Measurements from ENCODE around the gene AK5.

- TF ChIP-seq, protein P1, sequence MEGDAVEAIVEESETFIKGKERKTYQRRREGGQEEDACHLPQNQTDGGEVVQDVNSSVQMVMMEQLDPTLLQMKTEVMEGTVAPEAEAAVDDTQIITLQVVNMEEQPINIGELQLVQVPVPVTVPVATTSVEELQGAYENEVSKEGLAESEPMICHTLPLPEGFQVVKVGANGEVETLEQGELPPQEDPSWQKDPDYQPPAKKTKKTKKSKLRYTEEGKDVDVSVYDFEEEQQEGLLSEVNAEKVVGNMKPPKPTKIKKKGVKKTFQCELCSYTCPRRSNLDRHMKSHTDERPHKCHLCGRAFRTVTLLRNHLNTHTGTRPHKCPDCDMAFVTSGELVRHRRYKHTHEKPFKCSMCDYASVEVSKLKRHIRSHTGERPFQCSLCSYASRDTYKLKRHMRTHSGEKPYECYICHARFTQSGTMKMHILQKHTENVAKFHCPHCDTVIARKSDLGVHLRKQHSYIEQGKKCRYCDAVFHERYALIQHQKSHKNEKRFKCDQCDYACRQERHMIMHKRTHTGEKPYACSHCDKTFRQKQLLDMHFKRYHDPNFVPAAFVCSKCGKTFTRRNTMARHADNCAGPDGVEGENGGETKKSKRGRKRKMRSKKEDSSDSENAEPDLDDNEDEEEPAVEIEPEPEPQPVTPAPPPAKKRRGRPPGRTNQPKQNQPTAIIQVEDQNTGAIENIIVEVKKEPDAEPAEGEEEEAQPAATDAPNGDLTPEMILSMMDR (IDR thresholded peaks at IDR 0.05; ENCODE audit: low read length), result no peak
- TF ChIP-seq EZH2phosphoT487 (IDR thresholded peaks at IDR 0.05; ENCODE audit: low read length) (no peak), EZH2 (optimal IDR thresholded peaks at IDR 0.05; ENCODE audit: low read depth, low read length) (no peak)
These were observed 327.1 kb downstream of the AK5 start for GRCh38 chr1:77608893-77609292.

Data from MM.1S (cell line).